Measurements from ENCODE around the gene AFF1. TPM values are rescaled to one million over a fixed set of nuclear protein-coding genes. Genes with fewer than 3 reads are reported as not detected.

Gene AFF1
- total RNA-seq, 2 experiments from 2014 or later = 68.8 to 72.0 TPM

DNA sequence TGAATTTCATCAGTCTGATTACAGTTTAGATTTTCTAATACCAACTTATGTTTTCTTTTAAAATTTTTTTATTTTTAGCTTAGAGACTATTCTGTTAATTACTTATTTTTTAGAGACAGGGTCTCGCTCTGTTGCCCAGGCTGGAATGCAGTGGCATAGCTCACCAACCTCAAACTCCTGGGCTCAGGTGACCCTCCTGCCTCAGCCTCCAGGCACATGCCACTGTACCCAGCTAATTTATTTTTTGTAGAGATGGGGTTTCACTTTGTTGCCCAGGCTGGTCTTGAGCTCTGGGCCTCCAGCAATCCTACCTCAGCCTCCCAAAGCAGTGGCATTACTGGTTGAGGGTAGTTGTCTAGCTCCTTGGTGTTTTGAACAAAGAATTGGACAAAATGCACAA lies 183.6 kb downstream of the AFF1 start:
- H3K4me1 Mint-ChIP-seq = peaks cover 12% of the 10 kb centered on the region
- H3K4me3 Mint-ChIP-seq = no peak overlapping the region
- ChIA-PET POLR2A (interaction anchor here (0.6 kb wide), 2 partner anchors 90 to 118 kb away, joined by 3 read pairs; no protein-coding TSS in a partner anchor), CTCF (interaction anchor here (2.1 kb wide), 1 partner anchor 196 kb away, joined by 10 read pairs; no protein-coding TSS in a partner anchor)
- H3K9me3 Mint-ChIP-seq = no peaks in the 10 kb centered on the region
- peaks cover 68% of the 10 kb centered on the region for H3K36me3 Mint-ChIP-seq (ENCODE audit: low read depth)
- no peak overlapping the region for H3K27ac Mint-ChIP-seq
- H3K27me3 Mint-ChIP-seq = no peaks in the 10 kb centered on the region
- no peak for DNase-seq

DNA sequence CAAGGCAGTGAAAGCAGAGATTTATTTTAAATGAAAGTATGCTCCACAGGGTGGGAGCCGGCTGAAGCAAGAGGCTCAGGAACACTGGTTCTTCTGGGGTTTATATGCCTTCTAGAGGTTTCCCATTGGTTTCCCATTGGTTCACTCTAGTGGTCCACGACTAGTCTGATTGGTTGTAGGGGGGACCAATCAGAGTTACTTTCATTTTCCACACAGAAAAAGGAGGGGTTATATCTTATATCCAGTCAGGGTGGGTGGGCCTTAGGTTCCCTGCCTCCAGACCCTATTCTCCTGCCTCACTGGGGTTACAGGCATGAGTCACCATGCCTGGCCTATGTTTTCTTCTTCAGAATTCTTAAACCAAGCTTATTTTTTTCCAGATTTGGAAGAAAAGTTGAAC lies 184.0 kb downstream of the AFF1 start:
- peaks cover 12% of the 10 kb centered on the region for H3K4me1 Mint-ChIP-seq
- H3K27ac Mint-ChIP-seq = no peak overlapping the region
- H3K9me3 Mint-ChIP-seq = no peaks in the 10 kb centered on the region
- no peaks in the 10 kb centered on the region for H3K27me3 Mint-ChIP-seq
- H3K36me3 Mint-ChIP-seq (ENCODE audit: low read depth) = peaks cover 66% of the 10 kb centered on the region
- DNase-seq = no peak
- H3K4me3 Mint-ChIP-seq = no peak overlapping the region
- POLR2A ChIA-PET = interaction anchor here (0.6 to 0.7 kb wide), 2 partner anchors 118 to 183 kb away, joined by 3 to 4 read pairs; no protein-coding TSS in a partner anchor
- CTCF ChIA-PET = interaction anchor here (2.1 kb wide), 1 partner anchor 196 kb away, joined by 10 read pairs; no protein-coding TSS in a partner anchor

DNA sequence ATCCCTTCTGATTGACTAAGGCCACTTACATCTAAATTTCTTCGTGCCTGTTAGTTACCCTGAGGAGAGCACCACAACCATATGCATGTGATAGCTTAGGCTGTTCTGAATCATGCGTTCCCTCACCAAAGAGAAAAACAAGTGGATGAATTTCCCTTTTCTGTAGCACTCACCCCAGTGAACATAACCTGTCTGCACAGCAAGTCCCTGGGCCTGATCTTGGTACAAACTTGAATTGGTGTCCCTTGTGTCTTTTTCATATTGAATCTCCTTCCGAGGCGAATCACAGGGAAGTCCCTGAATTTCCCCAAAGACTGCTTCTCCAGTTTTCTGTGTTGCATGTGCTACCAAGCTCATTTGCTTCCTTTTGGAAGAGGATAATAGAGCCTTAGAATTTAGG lies 185.2 kb downstream of the AFF1 start:
- POLR2A ChIA-PET = interaction anchor here (1.2 kb wide), 1 partner anchor 9 kb away, joined by 3 read pairs; no protein-coding TSS in a partner anchor
- Mint-ChIP-seq H3K4me3 (no peak overlapping the region), H3K27ac (no peak overlapping the region), H3K4me1 (peaks cover 12% of the 10 kb centered on the region), H3K36me3 (ENCODE audit: low read depth) (peaks cover 61% of the 10 kb centered on the region), H3K27me3 (no peaks in the 10 kb centered on the region), H3K9me3 (no peaks in the 10 kb centered on the region)
- no peak for DNase-seq
- CTCF ChIA-PET = no interaction called here

DNA sequence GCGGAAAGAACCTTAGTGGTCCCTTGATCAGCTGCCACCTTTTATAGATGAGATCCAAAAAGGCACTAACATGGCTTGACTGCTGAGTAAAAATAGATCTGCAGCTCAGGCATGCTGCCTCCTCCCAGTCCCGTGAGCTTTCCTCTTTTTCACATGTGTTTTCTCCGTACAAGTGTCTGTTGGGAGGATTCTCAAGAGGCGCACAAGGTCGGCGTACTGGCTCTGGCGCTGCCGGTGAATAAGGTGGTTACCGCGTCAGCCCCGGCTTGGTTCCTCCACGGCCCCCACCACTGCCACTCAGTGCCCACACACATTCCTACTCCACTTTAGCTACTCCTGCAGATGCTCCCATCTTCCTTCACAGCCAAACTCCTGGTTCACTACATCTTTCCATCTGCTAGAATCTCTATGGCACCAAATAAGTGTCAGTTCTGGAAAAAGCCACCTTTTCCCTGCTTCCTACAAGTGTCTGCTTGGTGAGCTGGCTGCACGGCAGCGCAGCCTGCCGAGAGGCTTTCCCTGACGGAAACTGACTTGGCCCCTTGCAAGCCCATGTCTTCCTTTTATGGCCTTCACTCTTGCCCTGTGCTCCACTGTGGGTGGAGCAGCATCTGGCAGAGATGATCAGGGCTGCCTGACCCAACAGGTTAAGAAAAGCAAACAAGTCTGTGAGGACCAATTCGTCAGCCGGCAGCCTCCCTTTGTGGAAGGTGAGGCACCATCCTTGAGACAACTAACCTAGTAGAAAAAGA lies 185.8 kb downstream of the AFF1 start:
- CTCF ChIA-PET = no interaction called here
- no peak overlapping the region for H3K27ac Mint-ChIP-seq
- POLR2A ChIA-PET = interaction anchor here (1.2 kb wide), 1 partner anchor 10 kb away, joined by 3 read pairs; no protein-coding TSS in a partner anchor
- H3K27me3 Mint-ChIP-seq = no peaks in the 10 kb centered on the region
- DNase-seq = no peak
- peaks cover 12% of the 10 kb centered on the region for H3K4me1 Mint-ChIP-seq
- no peak overlapping the region for H3K4me3 Mint-ChIP-seq
- no peaks in the 10 kb centered on the region for H3K9me3 Mint-ChIP-seq
- peaks cover 63% of the 10 kb centered on the region for H3K36me3 Mint-ChIP-seq (ENCODE audit: low read depth)

DNA sequence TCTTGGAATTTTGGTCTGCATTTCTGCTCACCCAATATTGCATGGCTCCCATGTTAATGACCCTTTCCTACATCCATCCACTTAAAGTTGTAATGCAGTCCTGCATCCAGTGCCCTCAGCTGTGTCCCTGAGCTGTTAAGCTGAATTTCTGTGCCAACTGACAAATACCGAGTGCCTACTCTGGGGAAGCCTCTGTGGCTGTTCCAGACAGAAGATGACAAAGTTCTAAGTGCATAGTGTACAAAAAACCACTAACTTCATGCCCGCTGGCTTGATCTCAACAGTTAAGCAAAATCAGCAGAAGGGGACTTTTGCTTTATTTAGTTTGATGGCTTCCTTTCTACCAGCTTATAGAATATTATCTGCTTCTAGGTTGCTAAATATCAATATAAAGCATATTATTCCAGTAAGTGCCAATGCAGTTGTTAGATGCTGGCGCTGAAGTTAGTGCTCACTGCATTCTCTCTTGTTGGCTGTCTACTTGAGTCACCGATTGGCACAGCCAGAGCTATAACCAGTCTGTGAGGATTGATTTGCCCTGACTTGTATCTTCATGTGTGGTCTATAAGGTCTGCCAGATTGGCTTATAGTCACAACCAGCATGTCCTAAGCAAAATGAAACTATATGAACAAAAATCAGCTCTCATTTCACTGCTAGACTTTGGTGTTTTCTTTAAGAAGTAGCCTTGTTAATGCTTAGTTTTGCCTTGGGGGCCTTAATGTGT lies 186.7 kb downstream of the AFF1 start:
- Mint-ChIP-seq H3K4me1 (peaks cover 12% of the 10 kb centered on the region), H3K4me3 (no peak overlapping the region), H3K27ac (no peak overlapping the region), H3K9me3 (no peaks in the 10 kb centered on the region), H3K27me3 (no peaks in the 10 kb centered on the region), H3K36me3 (ENCODE audit: low read depth) (peaks cover 62% of the 10 kb centered on the region)
- CTCF ChIA-PET = interaction anchor here (1.4 kb wide), 1 partner anchor 199 kb away, joined by 4 read pairs; no protein-coding TSS in a partner anchor
- no peak for DNase-seq
- POLR2A ChIA-PET = interaction anchor here (1.0 kb wide), 1 partner anchor 99 kb away, joined by 4 read pairs; the partner anchor contains the start of gene KLHL8

DNA sequence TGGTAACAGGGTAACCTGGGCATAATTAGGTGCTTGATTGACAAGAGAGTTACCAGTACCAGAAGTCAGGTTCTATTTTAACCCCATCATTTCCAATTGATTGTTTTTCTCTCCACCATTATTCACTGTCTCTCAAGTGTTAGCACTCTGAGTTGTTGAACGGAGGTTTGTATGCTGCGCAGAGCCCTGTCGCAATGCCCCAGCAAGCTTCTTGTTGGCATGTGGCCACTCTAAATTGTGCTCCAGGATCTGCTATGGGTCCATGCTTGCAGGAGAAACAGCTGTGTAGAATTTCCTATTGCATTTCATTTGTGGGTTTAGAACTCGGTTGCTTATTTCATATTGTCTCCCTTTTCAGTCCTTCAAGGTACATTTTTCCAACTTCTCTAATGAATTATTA lies 187.4 kb downstream of the AFF1 start:
- H3K27me3 Mint-ChIP-seq = no peaks in the 10 kb centered on the region
- CTCF ChIA-PET = interaction anchor here (1.4 kb wide), 1 partner anchor 200 kb away, joined by 4 read pairs; no protein-coding TSS in a partner anchor

DNA sequence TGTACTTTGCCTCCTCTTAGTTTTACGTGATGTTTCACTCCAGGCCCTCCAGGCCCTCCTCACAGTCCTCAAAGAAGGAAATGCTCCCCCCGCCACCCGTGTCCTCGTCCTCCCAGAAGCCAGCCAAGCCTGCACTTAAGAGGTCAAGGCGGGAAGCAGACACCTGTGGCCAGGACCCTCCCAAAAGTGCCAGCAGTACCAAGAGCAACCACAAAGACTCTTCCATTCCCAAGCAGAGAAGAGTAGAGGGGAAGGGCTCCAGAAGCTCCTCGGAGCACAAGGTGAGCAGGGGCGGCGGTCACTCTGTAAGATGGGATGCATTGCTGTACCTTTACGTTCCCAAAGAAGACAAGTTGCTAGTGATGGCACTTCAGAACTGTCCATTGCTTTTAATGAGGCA lies 191.2 kb downstream of the AFF1 start:
- ChIA-PET CTCF (no interaction called here), POLR2A (no interaction called here)
- Mint-ChIP-seq H3K27ac (no peak overlapping the region), H3K36me3 (ENCODE audit: low read depth) (peaks cover 60% of the 10 kb centered on the region), H3K4me1 (peaks cover 2% of the 10 kb centered on the region), H3K4me3 (no peak overlapping the region), H3K9me3 (no peaks in the 10 kb centered on the region), H3K27me3 (no peaks in the 10 kb centered on the region)
- DNase-seq = no peak

More for the DNA sequence above, 187.4 kb downstream of the AFF1 start:
- POLR2A ChIA-PET = no interaction called here
- Mint-ChIP-seq H3K27ac (no peak overlapping the region), H3K4me3 (no peak overlapping the region), H3K36me3 (ENCODE audit: low read depth) (peaks cover 59% of the 10 kb centered on the region), H3K4me1 (peaks cover 12% of the 10 kb centered on the region), H3K9me3 (no peaks in the 10 kb centered on the region)
- DNase-seq = no peak

DNA sequence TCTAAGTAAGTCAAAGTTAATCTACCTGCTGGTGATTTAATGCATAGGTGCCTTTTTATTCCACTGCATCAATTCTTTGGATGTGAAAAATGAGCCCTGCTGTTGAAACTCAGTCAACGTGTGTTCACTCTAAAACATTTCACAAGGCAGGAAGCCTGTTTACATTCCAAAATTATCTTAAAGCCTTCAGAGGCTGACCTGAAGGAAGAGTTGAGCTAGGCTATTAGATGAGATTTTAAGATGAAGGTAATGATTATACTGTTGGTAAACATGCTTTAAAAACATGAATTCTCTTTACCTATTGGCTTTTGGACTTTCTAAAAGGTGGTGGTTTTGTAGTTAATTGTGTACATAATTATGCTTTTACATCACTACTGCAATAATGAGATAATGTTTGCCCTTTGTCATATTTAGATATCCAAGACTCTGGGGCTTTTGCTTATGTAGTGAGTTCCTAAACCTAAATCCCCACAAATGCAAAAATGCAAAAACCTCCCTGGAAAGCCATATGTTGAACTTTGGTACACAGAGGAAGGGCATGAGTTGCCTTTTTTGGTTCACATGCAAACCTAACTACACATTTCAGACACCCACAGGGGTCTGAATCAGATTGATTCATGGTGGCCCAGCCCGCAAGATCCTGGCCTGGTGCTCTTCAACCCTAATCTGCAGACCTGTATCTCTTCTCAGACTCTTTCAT lies 193.3 kb downstream of the AFF1 start:
- no peaks in the 10 kb centered on the region for H3K4me1 Mint-ChIP-seq
- H3K4me3 Mint-ChIP-seq = no peak overlapping the region
- no peak for DNase-seq
- H3K27ac Mint-ChIP-seq = no peak overlapping the region
- H3K9me3 Mint-ChIP-seq = no peaks in the 10 kb centered on the region
- CTCF ChIA-PET = no interaction called here
- POLR2A ChIA-PET = no interaction called here
- no peaks in the 10 kb centered on the region for H3K27me3 Mint-ChIP-seq
- H3K36me3 Mint-ChIP-seq (ENCODE audit: low read depth) = peaks cover 70% of the 10 kb centered on the region

DNA sequence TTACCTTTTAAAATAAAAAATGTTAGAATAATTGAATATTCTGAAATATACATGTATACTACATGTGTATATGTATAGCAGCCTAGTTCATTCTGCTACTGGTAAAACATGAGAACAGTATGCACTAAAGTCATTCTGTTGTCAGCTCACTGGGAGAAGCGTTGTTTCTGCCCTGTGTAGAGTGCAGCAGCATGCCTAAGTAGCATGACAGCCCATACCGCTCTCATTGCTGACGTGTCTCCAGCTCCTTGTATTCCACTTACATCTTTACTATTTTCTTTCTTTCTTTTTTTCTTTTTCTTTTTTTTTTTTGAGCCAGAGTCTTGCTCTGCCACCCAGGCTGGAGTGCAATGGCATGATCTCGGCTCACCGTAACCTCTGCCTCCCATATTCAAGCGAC lies 194.9 kb downstream of the AFF1 start:
- Mint-ChIP-seq H3K4me3 (no peak overlapping the region), H3K36me3 (ENCODE audit: low read depth) (peaks cover 79% of the 10 kb centered on the region), H3K27me3 (no peaks in the 10 kb centered on the region), H3K9me3 (no peaks in the 10 kb centered on the region), H3K27ac (no peak overlapping the region), H3K4me1 (no peaks in the 10 kb centered on the region)
- POLR2A ChIA-PET = no interaction called here
- CTCF ChIA-PET = no interaction called here
- DNase-seq = no peak

DNA sequence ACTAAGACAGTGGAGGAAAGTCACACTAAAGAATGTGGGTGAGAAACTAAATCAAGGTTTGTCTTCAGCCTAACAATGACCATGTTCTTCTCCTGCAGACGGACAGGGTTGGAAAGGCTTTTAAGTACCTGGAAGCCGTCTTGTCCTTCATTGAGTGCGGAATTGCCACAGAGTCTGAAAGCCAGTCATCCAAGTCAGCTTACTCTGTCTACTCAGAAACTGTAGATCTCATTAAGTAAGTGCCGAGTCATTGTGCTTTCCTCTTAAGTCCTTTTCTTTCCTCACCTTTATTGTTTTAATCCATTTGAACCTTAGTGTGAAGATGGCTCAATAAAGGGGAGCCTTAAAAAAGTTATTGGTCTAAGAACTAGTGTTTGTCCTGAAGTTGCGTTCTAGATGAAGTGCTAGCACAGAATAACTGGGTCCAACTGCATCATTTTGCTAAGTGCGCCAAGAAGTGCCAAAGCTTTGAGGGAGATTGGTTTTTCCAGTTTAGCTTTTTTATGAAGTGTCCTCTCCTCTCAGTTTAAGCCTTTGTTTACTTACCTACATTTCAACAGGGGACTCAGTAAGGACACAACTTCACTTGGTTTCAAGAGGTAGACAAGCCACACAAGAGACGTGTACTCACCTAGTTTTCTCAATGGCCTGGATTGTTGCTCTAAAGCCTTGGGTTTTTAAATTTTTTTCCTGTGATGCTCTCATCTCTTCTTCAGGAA lies 196.3 kb downstream of the AFF1 start:
- Mint-ChIP-seq H3K36me3 (ENCODE audit: low read depth) (peaks cover 78% of the 10 kb centered on the region), H3K4me3 (no peak overlapping the region), H3K27ac (no peak overlapping the region), H3K27me3 (no peaks in the 10 kb centered on the region), H3K9me3 (no peaks in the 10 kb centered on the region), H3K4me1 (no peaks in the 10 kb centered on the region)
- POLR2A ChIA-PET = no interaction called here
- CTCF ChIA-PET = no interaction called here
- DNase-seq = no peak

DNA sequence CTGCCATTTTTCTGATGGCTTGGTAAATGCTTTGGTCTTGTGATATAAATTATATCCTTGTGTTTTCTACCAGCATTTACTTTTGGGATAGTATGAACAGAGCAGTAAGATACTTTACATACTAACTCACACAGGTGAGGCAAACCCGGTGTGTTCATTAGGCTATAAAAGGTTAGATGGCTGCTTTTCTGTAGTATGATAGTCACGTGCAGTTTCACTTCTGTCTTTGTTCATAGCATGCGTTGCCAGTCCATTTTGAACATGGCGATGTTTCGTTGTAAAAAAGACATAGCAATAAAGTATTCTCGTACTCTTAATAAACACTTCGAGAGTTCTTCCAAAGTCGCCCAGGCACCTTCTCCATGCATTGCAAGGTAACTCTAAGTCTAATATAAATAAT lies 197.2 kb downstream of the AFF1 start:
- Mint-ChIP-seq H3K4me3 (no peak overlapping the region), H3K27ac (no peak overlapping the region), H3K36me3 (ENCODE audit: low read depth) (peaks cover 76% of the 10 kb centered on the region), H3K9me3 (no peaks in the 10 kb centered on the region), H3K4me1 (no peaks in the 10 kb centered on the region), H3K27me3 (no peaks in the 10 kb centered on the region)
- DNase-seq = no peak
- ChIA-PET CTCF (no interaction called here), POLR2A (no interaction called here)

DNA sequence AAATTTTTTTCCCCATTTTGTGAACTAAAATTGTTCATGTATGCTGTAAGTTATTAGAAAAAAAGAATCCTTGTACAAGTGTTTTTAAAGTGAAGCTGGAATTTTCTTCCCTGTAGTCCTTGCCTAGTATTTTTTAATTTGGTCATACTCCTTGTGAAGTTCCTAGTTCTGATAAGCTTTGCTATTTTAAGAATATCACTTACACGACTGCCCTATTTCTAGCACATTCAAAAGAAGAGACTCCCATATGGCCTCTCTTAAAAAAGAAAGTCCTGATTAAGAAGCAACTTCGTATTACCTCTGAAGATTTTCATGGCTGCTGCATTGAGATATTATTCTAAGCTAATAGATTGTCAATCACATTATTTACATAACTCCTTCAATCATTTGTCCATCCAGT lies 198.4 kb downstream of the AFF1 start:
- Mint-ChIP-seq H3K27ac (no peak overlapping the region), H3K4me1 (no peaks in the 10 kb centered on the region), H3K27me3 (no peaks in the 10 kb centered on the region), H3K4me3 (no peak overlapping the region), H3K36me3 (ENCODE audit: low read depth) (peaks cover 73% of the 10 kb centered on the region), H3K9me3 (no peaks in the 10 kb centered on the region)
- DNase-seq = no peak
- ChIA-PET POLR2A (no interaction called here), CTCF (interaction anchor here (1.1 kb wide), 1 partner anchor 210 kb away, joined by 6 read pairs; no protein-coding TSS in a partner anchor)

Measured in activated CD4-positive, alpha-beta memory T cell treated with anti-CD3 and anti-CD28 coated beads, Interleukin-2, amount 10 ng/mL, durations not matched to agents 7 days and 5 days (primary cell).